H1 (cell line): ENCODE data around the gene MIF.

Source experiments
- CEBPB ChIP-seq: IDR thresholded peaks from 2 replicates; pipeline ENCODE4 v1.6.1; 2012; ENCODE audit warnings: low read depth, low read length
- CTCF ChIP-seq, 3 experiments: IDR thresholded peaks; 1 replicate in 2 of 3; 2 replicates in 1 of 3; pipeline versions ENCODE4 v1.5.1 to v1.6.1; 2011; ENCODE audit warnings: low read length in 3 of 3, mild to moderate bottlenecking in 3 of 3, inconsistent platforms in 2 of 3, low read depth in 1 of 3, moderate library complexity in 1 of 3; ENCODE audit not compliant: insufficient read depth in 1 of 3; ENCODE audit errors: control extremely low read depth in 1 of 3
- EP300 ChIP-seq, 2 experiments: IDR thresholded peaks; 1 replicate in 1 of 2; 2 replicates in 1 of 2; pipeline ENCODE4 v1.6.1; 2011 to 2012; ENCODE audit warnings: low read depth in 2 of 2, low read length in 2 of 2, mild to moderate bottlenecking in 2 of 2, borderline replicate concordance in 1 of 2, inconsistent platforms in 1 of 2, moderate library complexity in 1 of 2
- EZH2 ChIP-seq: fragments of 200-600 bp; sonication (generic); IDR thresholded peaks from 2 replicates; pipeline ENCODE4 v1.7.1; 2012; ENCODE audit warnings: low read depth, mild to moderate bottlenecking, moderate library complexity, low read length, inconsistent platforms; ENCODE audit not compliant: severe bottlenecking
- HDAC2 ChIP-seq, 2 experiments: fragments of 300-600 bp in 1 of 2; sonication (generic) in 1 of 2; IDR thresholded peaks; 2 replicates each; pipeline ENCODE4 v1.6.1; 2011 to 2012; ENCODE audit warnings: low read depth in 2 of 2, low read length in 2 of 2, mild to moderate bottlenecking in 2 of 2, moderate library complexity in 2 of 2, borderline replicate concordance in 1 of 2, inconsistent platforms in 1 of 2
- POLR2A ChIP-seq, 2 experiments: IDR thresholded peaks; 1 replicate in 1 of 2; 2 replicates in 1 of 2; pipeline ENCODE4 v1.6.1; 2011; ENCODE audit warnings: low read depth in 2 of 2, low read length in 2 of 2, mild to moderate bottlenecking in 2 of 2; ENCODE audit errors: control extremely low read depth in 1 of 2
- POLR2AphosphoS5 ChIP-seq: IDR thresholded peaks from 2 replicates; pipeline ENCODE4 v1.6.1; 2011; ENCODE audit warnings: low read depth, low read length
- TBP ChIP-seq: IDR thresholded peaks from 2 replicates; pipeline ENCODE4 v1.6.1; 2011; ENCODE audit warnings: low read depth, low read length, improper control_type of control experiment
- TEAD4 ChIP-seq: IDR thresholded peaks from 2 replicates; pipeline ENCODE4 v1.6.1; 2012; ENCODE audit warnings: low read depth, low read length, inconsistent platforms, mixed read lengths
- YY1 ChIP-seq: IDR thresholded peaks from 2 replicates; pipeline ENCODE4 v1.6.1; 2011; ENCODE audit warnings: low read depth, mild to moderate bottlenecking, low read length

GRCh38 chr22:23926561-23926960, 32.4 kb downstream of the MIF start:
- TF ChIP-seq CTCF (IDR thresholded peaks at IDR 0.05; ENCODE audit: control extremely low read depth in 1 of 3, insufficient read depth in 1 of 3, low read depth in 1 of 3, low read length in 3 of 3) (no peak), CEBPB (no peak), POLR2A (IDR thresholded peaks at IDR 0.05; ENCODE audit: control extremely low read depth in 1 of 2, low read depth in 2 of 2, low read length in 2 of 2) (no peak), TBP (no peak), POLR2AphosphoS5 (no peak), EP300 (IDR thresholded peaks at IDR 0.05; ENCODE audit: borderline replicate concordance in 1 of 2, low read depth in 2 of 2, low read length in 2 of 2) (no peak), HDAC2 (IDR thresholded peaks at IDR 0.05; ENCODE audit: borderline replicate concordance in 1 of 2, low read depth in 2 of 2, low read length in 2 of 2) (no peak), EZH2 (no peak), TEAD4 (no peak), YY1 (no peak)
